ENCODE measurements around the gene TMEM52.

DNA sequence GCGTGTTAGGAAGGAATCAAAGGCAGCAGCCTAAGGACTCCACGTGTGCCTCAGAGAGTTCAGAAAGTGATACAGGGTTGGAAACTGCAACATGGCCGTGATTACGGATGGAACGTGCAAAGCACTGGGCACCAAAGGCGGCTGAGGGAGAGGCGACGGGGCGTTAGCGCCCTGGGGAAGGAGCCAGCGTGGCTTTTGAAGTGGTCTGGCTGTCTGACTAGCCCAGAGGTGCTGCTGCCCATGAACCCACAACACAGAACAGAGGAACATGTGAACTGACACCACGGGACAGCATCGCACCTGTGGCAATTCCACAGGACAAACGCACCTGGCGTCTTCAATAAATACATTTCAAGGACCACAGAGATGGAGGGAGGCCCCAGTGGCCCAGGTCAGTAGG is 18.0 kb upstream of the TMEM52 start:
- TF ChIP-seq, protein P1, sequence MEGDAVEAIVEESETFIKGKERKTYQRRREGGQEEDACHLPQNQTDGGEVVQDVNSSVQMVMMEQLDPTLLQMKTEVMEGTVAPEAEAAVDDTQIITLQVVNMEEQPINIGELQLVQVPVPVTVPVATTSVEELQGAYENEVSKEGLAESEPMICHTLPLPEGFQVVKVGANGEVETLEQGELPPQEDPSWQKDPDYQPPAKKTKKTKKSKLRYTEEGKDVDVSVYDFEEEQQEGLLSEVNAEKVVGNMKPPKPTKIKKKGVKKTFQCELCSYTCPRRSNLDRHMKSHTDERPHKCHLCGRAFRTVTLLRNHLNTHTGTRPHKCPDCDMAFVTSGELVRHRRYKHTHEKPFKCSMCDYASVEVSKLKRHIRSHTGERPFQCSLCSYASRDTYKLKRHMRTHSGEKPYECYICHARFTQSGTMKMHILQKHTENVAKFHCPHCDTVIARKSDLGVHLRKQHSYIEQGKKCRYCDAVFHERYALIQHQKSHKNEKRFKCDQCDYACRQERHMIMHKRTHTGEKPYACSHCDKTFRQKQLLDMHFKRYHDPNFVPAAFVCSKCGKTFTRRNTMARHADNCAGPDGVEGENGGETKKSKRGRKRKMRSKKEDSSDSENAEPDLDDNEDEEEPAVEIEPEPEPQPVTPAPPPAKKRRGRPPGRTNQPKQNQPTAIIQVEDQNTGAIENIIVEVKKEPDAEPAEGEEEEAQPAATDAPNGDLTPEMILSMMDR (conservative IDR thresholded peaks at IDR 0.05; ENCODE audit: low read depth, low read length), result no peak
- no peak for TF ChIP-seq EZH2 (IDR thresholded peaks at IDR 0.05; ENCODE audit: borderline replicate concordance, low read depth, low read length, poor library complexity, severe bottlenecking)

All from A673 (cell line).